Panc1 (cell line): ENCODE measurements around the gene LDLR. TPM values are rescaled to one million over a fixed set of nuclear protein-coding genes. Genes with fewer than 3 reads are reported as not detected.

Source experiments
- ATAC-seq: fragments of 200-7000 bp; cut with Tn5 transposase; 2 replicates; pipeline ENCODE4 v1.9.1; 2020; ENCODE audit warnings: mild to moderate bottlenecking, moderate library complexity
- BruUV-seq: library from RNA; stranded (reverse); fragments of 400-500 nt; replicated peaks from 2 replicates; lab custom pipeline; 2021; lab: Mats Ljungman, UMichigan
- CTCF ChIA-PET: fragments of 300-600 bp; sonication (Branson Sonifier 250); formaldehyde crosslinking; loops from one replicate; lab custom pipeline; 2022; ENCODE audit warnings: antibody characterized with exemption; lab: Charles Lee
- POLR2A ChIA-PET: fragments of 300-600 bp; sonication (Branson Sonifier 250); formaldehyde crosslinking; loops from one replicate; lab custom pipeline; 2022; ENCODE audit warnings: antibody characterized with exemption; lab: Charles Lee
- DNase-seq: peaks from one replicate; pipeline ENCODE4 v3.0.0-alpha.2; 2010; ENCODE audit warnings: low read depth, low spot score
- H3K27ac ChIP-seq: 2 replicates; pipeline ENCODE4 v1.5.1; 2011; ENCODE audit warnings: mild to moderate bottlenecking, low read length, inconsistent platforms
- H3K27me3 ChIP-seq: fragments of 200-500 bp; sonication (Bioruptor generic); 2 replicates; pipeline ENCODE4 v1.6.0; 2014; ENCODE audit warnings: low read length, inconsistent platforms; ENCODE audit not compliant: control insufficient read depth, insufficient read depth
- H3K36me3 ChIP-seq: fragments of 200-500 bp; sonication (Bioruptor generic); 2 replicates; pipeline ENCODE4 v1.5.1; 2014; ENCODE audit warnings: inconsistent platforms, mild to moderate bottlenecking, low read length, moderate library complexity; ENCODE audit not compliant: control insufficient read depth, insufficient read depth
- H3K4me1 ChIP-seq: 2 replicates; pipeline ENCODE4 v1.5.1; 2011; ENCODE audit warnings: inconsistent platforms, mild to moderate bottlenecking, low read length, moderate library complexity; ENCODE audit not compliant: control insufficient read depth, insufficient read depth
- H3K4me3 ChIP-seq, 2 experiments: 2 replicates each; pipeline ENCODE4 v1.5.1; 2011 to 2012; ENCODE audit warnings: low read depth in 2 of 2, low read length in 2 of 2, mild to moderate bottlenecking in 2 of 2, inconsistent platforms in 1 of 2, moderate library complexity in 1 of 2
- H3K9me3 ChIP-seq: fragments of 200-500 bp; sonication (Bioruptor generic); 2 replicates; pipeline ENCODE4 v1.5.1; 2014; ENCODE audit warnings: low read depth, mild to moderate bottlenecking, inconsistent platforms, low read length, moderate library complexity; ENCODE audit not compliant: control insufficient read depth, insufficient read depth
- CTCF ChIP-seq: fragments of 450-650 bp; IDR thresholded peaks from 2 replicates; pipeline ENCODE4 v1.5.1; 2017; ENCODE audit warnings: mild to moderate bottlenecking
- POLR2AphosphoS5 ChIP-seq: IDR thresholded peaks from 2 replicates; pipeline ENCODE4 v1.6.1; 2012; ENCODE audit warnings: mild to moderate bottlenecking, low read depth, low read length, moderate library complexity
- REST ChIP-seq, 2 experiments: IDR thresholded peaks; 2 replicates each; pipeline ENCODE4 v1.6.1; 2011 to 2012; ENCODE audit warnings: low read depth in 2 of 2, control low read depth in 1 of 2, low read length in 1 of 2, mild to moderate bottlenecking in 1 of 2, moderate library complexity in 1 of 2; ENCODE audit not compliant: insufficient read depth in 1 of 2
- SIN3A ChIP-seq: IDR thresholded peaks from 2 replicates; pipeline ENCODE4 v1.6.1; 2012; ENCODE audit warnings: low read depth, mild to moderate bottlenecking, low read length, moderate library complexity, borderline replicate concordance; ENCODE audit not compliant: insufficient read depth
- TCF7L2 ChIP-seq: IDR thresholded peaks from 2 replicates; pipeline ENCODE4 v1.6.1; 2011; ENCODE audit warnings: mild to moderate bottlenecking, low read depth, low read length, inconsistent platforms
- in situ Hi-C: cut with HindIII; loops from 2 replicates; pipeline ENCODE4 v1.10.0; 2016; ENCODE audit warnings: low sequenced_read_pairs, low pct_unique_long_range_greater_than_20kb
- intact Hi-C: fragments of 100-400 bp; cut with micrococcal nuclease; formaldehyde crosslinking; loops from one replicate; pipeline ENCODE4 v1.10.0; 2022; ENCODE audit not compliant: unreplicated experiment
- total RNA-seq: library from RNA; stranded (reverse); gene quantifications from one replicate; pipeline ENCODE4 v1.2.1, GENCODE V29; 2021; ENCODE audit not compliant: unreplicated experiment

LDLR gene
- total RNA-seq, 1 experiment from 2014 or later, result 203 TPM

- BruUV-seq, result TSS peak; percentile 61
Measured at GRCh38 chr19:11108746-11109145, 19.5 kb downstream of the LDLR start.

GRCh38 chr19:11111117-11111770 is 22.0 kb downstream of the LDLR start:
- no peaks in the 10 kb centered on the region; the same call in 1 of the 2 replicates for H3K4me1 ChIP-seq
- intact Hi-C loops, result no loop called here
- H3K4me3 ChIP-seq, result no peak overlapping the region
- H3K36me3 ChIP-seq, result peaks cover 12% of the 10 kb centered on the region
- no peak for TF ChIP-seq SIN3A
- no peak for TF ChIP-seq CTCF
- no peak for TF ChIP-seq TCF7L2
- TF ChIP-seq POLR2AphosphoS5, result no peak
- TF ChIP-seq REST (IDR thresholded peaks at IDR 0.05; ENCODE audit: insufficient read depth in 1 of 2, low read depth in 2 of 2, low read length in 1 of 2), result no peak
- H3K27me3 ChIP-seq, result no peaks in the 10 kb centered on the region
- ATAC-seq, result peak; percentile 42
- ChIA-PET CTCF (no interaction called here), POLR2A (no interaction called here)
- no peak for DNase-seq
- BruUV-seq, result no TSS peak
- in situ Hi-C loops, result no loop called here
- H3K9me3 ChIP-seq, result no peaks in the 10 kb centered on the region
- H3K27ac ChIP-seq, result no peak overlapping the region

More at GRCh38 chr19:11108746-11109145, 19.5 kb downstream of the LDLR start:
- no peak overlapping the region for H3K4me3 ChIP-seq
- DNase-seq, result no peak
- in situ Hi-C loops (no loop called here), intact Hi-C loops (no loop called here)
- H3K27me3 ChIP-seq, result no peaks in the 10 kb centered on the region
- H3K36me3 ChIP-seq, result peaks cover 15% of the 10 kb centered on the region
- no peak for ATAC-seq
- no peaks in the 10 kb centered on the region for H3K9me3 ChIP-seq
- ChIA-PET CTCF (no interaction called here), POLR2A (no interaction called here)
- H3K4me1 ChIP-seq, result no peaks in the 10 kb centered on the region; the same call in 1 of the 2 replicates
- TF ChIP-seq POLR2AphosphoS5 (no peak), CTCF (no peak), SIN3A (no peak), TCF7L2 (no peak), REST (IDR thresholded peaks at IDR 0.05; ENCODE audit: insufficient read depth in 1 of 2, low read depth in 2 of 2, low read length in 1 of 2) (no peak)
- no peak overlapping the region for H3K27ac ChIP-seq
